ENCODE results near the gene FCHO1.

FCHO1 gene

DNA sequence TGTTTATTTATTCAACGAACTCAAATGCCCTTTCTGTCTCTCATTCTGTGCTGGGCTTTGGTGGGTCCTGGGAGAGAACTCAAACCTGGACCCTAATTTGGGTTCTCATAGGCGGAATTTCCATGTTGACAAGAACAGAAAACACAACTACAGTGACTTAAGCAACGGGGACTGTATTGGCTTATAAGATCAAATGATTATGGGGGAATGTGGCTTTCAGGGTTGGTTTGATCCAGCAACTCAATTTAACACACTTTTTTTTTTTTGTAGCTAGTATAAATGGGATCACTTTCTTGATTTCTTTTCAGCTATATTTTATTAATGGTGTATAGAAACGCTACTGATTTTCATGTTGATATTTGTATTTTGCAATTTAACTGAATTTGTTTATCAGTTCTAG is 9.9 kb downstream of the FCHO1 start:
- no peaks in the 10 kb centered on the region for H3K36me3 ChIP-seq (ENCODE audit: control insufficient read depth in 5 of 5, insufficient read depth in 5 of 5, low read length in 5 of 5)
- H3K27me3 ChIP-seq (ENCODE audit: control insufficient read depth in 5 of 5, insufficient read depth in 4 of 5, low read length in 5 of 5): peaks cover 0 to 6% (median 0%) of the 10 kb centered on the region in 5 donors
- H3K4me3 ChIP-seq (ENCODE audit: low read depth in 1 of 5, low read length in 5 of 5): no peak overlapping the region
- peaks cover 0 to 12% (median 4%) of the 10 kb centered on the region in 5 donors for H3K4me1 ChIP-seq (ENCODE audit: control insufficient read depth in 5 of 5, insufficient read depth in 5 of 5, low read length in 5 of 5)
- H3K9me3 ChIP-seq (ENCODE audit: control insufficient read depth in 5 of 5, low read length in 5 of 5): no peaks in the 10 kb centered on the region
- H3K27ac ChIP-seq (ENCODE audit: low read depth, low read length): no peak overlapping the region
- no peak overlapping the region for H3K9ac ChIP-seq (ENCODE audit: low read length in 5 of 5)

- Histone ChIP-seq H3K27ac (ENCODE audit: low read depth, low read length) (no peak overlapping the region), H3K4me3 (ENCODE audit: low read depth in 1 of 5, low read length in 5 of 5) (no peak overlapping the region), H3K9me3 (ENCODE audit: control insufficient read depth in 5 of 5, low read length in 5 of 5) (no peaks in the 10 kb centered on the region), H3K9ac (ENCODE audit: low read length in 5 of 5) (no peak overlapping the region), H3K36me3 (ENCODE audit: control insufficient read depth in 5 of 5, insufficient read depth in 5 of 5, low read length in 5 of 5) (no peaks in the 10 kb centered on the region), H3K4me1 (ENCODE audit: control insufficient read depth in 5 of 5, insufficient read depth in 5 of 5, low read length in 5 of 5) (peaks cover 0 to 15% (median 12%) of the 10 kb centered on the region in 5 donors), H3K27me3 (ENCODE audit: control insufficient read depth in 5 of 5, insufficient read depth in 4 of 5, low read length in 5 of 5) (peaks cover 0 to 6% (median 0%) of the 10 kb centered on the region in 5 donors)
These were observed 11.4 kb downstream of the FCHO1 start for GRCh38 chr19:17762505-17763229.

DNA sequence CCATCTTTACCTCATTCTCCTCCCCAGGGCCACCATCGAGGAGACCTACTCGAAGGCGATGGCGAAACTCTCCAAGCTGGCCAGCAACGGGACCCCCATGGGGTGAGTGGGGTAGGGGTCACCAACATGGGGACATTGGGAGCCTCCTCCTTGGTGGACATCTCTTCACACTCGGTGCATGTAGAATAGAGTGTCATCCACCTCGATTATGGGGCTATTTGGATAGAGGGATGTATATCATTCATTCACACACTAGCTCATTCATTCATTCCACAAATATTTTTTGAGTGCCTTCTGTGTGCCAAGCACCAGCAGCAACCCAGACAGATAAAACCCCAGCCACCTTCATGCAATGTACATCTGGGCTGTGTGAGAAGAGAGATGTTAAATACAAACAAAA is 13.1 kb downstream of the FCHO1 start:
- peaks cover 0 to 15% (median 12%) of the 10 kb centered on the region in 5 donors for H3K4me1 ChIP-seq (ENCODE audit: control insufficient read depth in 5 of 5, insufficient read depth in 5 of 5, low read length in 5 of 5)
- no peaks in the 10 kb centered on the region for H3K9me3 ChIP-seq (ENCODE audit: control insufficient read depth in 5 of 5, low read length in 5 of 5)
- no peak overlapping the region for H3K27ac ChIP-seq (ENCODE audit: low read depth, low read length)
- H3K4me3 ChIP-seq (ENCODE audit: low read depth in 1 of 5, low read length in 5 of 5): no peak overlapping the region
- no peak overlapping the region for H3K9ac ChIP-seq (ENCODE audit: low read length in 5 of 5)
- H3K27me3 ChIP-seq (ENCODE audit: control insufficient read depth in 5 of 5, insufficient read depth in 4 of 5, low read length in 5 of 5): peaks cover 0 to 6% (median 0%) of the 10 kb centered on the region in 5 donors
- no peaks in the 10 kb centered on the region for H3K36me3 ChIP-seq (ENCODE audit: control insufficient read depth in 5 of 5, insufficient read depth in 5 of 5, low read length in 5 of 5)

- Histone ChIP-seq H3K4me1 (ENCODE audit: control insufficient read depth in 5 of 5, insufficient read depth in 5 of 5, low read length in 5 of 5) (peaks cover 0 to 15% (median 12%) of the 10 kb centered on the region in 5 donors), H3K36me3 (ENCODE audit: control insufficient read depth in 5 of 5, insufficient read depth in 5 of 5, low read length in 5 of 5) (no peaks in the 10 kb centered on the region), H3K27ac (ENCODE audit: low read depth, low read length) (no peak overlapping the region), H3K4me3 (ENCODE audit: low read depth in 1 of 5, low read length in 5 of 5) (no peak overlapping the region), H3K27me3 (ENCODE audit: control insufficient read depth in 5 of 5, insufficient read depth in 4 of 5, low read length in 5 of 5) (peaks cover 0 to 6% (median 0%) of the 10 kb centered on the region in 5 donors), H3K9me3 (ENCODE audit: control insufficient read depth in 5 of 5, low read length in 5 of 5) (no peaks in the 10 kb centered on the region), H3K9ac (ENCODE audit: low read length in 5 of 5) (no peak overlapping the region)
These were observed 13.9 kb downstream of the FCHO1 start for GRCh38 chr19:17765069-17765618.

- peaks cover 0 to 15% (median 12%) of the 10 kb centered on the region in 5 donors for H3K4me1 ChIP-seq (ENCODE audit: control insufficient read depth in 5 of 5, insufficient read depth in 5 of 5, low read length in 5 of 5)
- H3K36me3 ChIP-seq (ENCODE audit: control insufficient read depth in 5 of 5, insufficient read depth in 5 of 5, low read length in 5 of 5): no peaks in the 10 kb centered on the region
- H3K4me3 ChIP-seq (ENCODE audit: low read depth in 1 of 5, low read length in 5 of 5): peak overlapping the region in 3 of 5 donors; percentile 31 to 47 (median 38)
- H3K9ac ChIP-seq (ENCODE audit: low read length in 5 of 5): peak overlapping the region in 1 of 5 donors; percentile 36
- peaks cover 0 to 6% (median 0%) of the 10 kb centered on the region in 5 donors for H3K27me3 ChIP-seq (ENCODE audit: control insufficient read depth in 5 of 5, insufficient read depth in 4 of 5, low read length in 5 of 5)
- H3K9me3 ChIP-seq (ENCODE audit: control insufficient read depth in 5 of 5, low read length in 5 of 5): no peaks in the 10 kb centered on the region
- no peak overlapping the region for H3K27ac ChIP-seq (ENCODE audit: low read depth, low read length)
These were observed 15.4 kb downstream of the FCHO1 start for GRCh38 chr19:17766543-17767131.

- H3K36me3 ChIP-seq (ENCODE audit: control insufficient read depth in 5 of 5, insufficient read depth in 5 of 5, low read length in 5 of 5): peaks cover 0 to 3% (median 0%) of the 10 kb centered on the region in 5 donors
- H3K27ac ChIP-seq (ENCODE audit: low read depth, low read length): no peak overlapping the region
- H3K27me3 ChIP-seq (ENCODE audit: control insufficient read depth in 5 of 5, insufficient read depth in 4 of 5, low read length in 5 of 5): peaks cover 0 to 2% (median 0%) of the 10 kb centered on the region in 5 donors
- H3K4me1 ChIP-seq (ENCODE audit: control insufficient read depth in 5 of 5, insufficient read depth in 5 of 5, low read length in 5 of 5): peaks cover 0 to 15% (median 12%) of the 10 kb centered on the region in 5 donors
- no peak overlapping the region for H3K4me3 ChIP-seq (ENCODE audit: low read depth in 1 of 5, low read length in 5 of 5)
- no peak overlapping the region for H3K9ac ChIP-seq (ENCODE audit: low read length in 5 of 5)
- peaks cover 0 to 3% (median 0%) of the 10 kb centered on the region in 5 donors for H3K9me3 ChIP-seq (ENCODE audit: control insufficient read depth in 5 of 5, low read length in 5 of 5)
These were observed 16.3 kb downstream of the FCHO1 start for GRCh38 chr19:17767559-17767958.

DNA sequence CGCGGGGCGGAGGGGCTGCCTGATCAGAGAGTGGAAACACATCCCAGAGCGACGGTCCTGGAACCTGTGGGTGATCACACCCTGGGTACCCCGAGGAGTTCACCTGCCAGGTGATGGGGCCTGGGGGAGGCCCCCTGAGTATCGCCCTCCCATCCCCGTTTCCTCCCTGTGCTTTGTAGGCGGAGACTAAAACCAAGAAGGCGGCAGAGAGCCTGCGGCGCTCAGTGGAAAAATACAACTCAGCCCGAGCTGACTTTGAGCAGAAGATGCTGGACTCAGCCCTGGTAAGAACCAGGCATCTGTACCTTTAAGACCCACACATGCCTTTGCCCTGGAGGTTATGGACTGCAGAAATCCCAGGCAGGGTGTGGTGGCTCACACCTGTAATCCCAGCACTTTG is 19.3 kb downstream of the FCHO1 start:
- peaks cover 0 to 3% (median 0%) of the 10 kb centered on the region in 5 donors for H3K36me3 ChIP-seq (ENCODE audit: control insufficient read depth in 5 of 5, insufficient read depth in 5 of 5, low read length in 5 of 5)
- H3K4me3 ChIP-seq (ENCODE audit: low read depth in 1 of 5, low read length in 5 of 5): no peak overlapping the region
- no peak overlapping the region for H3K27ac ChIP-seq (ENCODE audit: low read depth, low read length)
- H3K9ac ChIP-seq (ENCODE audit: low read length in 5 of 5): no peak overlapping the region
- H3K27me3 ChIP-seq (ENCODE audit: control insufficient read depth in 5 of 5, insufficient read depth in 4 of 5, low read length in 5 of 5): no peaks in the 10 kb centered on the region
- peaks cover 0 to 3% (median 0%) of the 10 kb centered on the region in 5 donors for H3K9me3 ChIP-seq (ENCODE audit: control insufficient read depth in 5 of 5, low read length in 5 of 5)
- peaks cover 0 to 15% (median 8%) of the 10 kb centered on the region in 5 donors for H3K4me1 ChIP-seq (ENCODE audit: control insufficient read depth in 5 of 5, insufficient read depth in 5 of 5, low read length in 5 of 5)

DNA sequence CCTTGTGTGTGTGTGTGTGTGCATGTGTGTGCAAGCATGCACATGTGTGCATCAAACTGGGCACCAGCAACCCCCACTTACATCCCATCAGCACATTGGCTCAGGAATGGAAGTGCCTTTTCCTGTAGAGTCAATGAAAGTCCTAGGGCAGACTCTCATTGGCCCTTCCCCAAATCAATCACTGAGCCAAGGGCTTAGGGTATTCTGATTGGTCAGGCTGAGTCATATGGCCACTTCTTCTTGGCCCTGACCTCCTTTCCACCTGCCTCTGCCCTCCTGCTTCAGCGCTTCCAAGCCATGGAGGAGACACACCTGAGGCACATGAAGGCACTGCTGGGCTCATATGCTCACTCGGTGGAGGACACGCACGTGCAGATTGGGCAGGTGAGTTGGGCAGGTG is 20.9 kb downstream of the FCHO1 start:
- H3K4me3 ChIP-seq (ENCODE audit: low read depth in 1 of 5, low read length in 5 of 5): no peak overlapping the region
- H3K27me3 ChIP-seq (ENCODE audit: control insufficient read depth in 5 of 5, insufficient read depth in 4 of 5, low read length in 5 of 5): peaks cover 0 to 2% (median 0%) of the 10 kb centered on the region in 5 donors
- H3K36me3 ChIP-seq (ENCODE audit: control insufficient read depth in 5 of 5, insufficient read depth in 5 of 5, low read length in 5 of 5): peaks cover 0 to 3% (median 0%) of the 10 kb centered on the region in 5 donors
- H3K9me3 ChIP-seq (ENCODE audit: control insufficient read depth in 5 of 5, low read length in 5 of 5): peaks cover 0 to 3% (median 0%) of the 10 kb centered on the region in 5 donors
- no peak overlapping the region for H3K9ac ChIP-seq (ENCODE audit: low read length in 5 of 5)
- H3K4me1 ChIP-seq (ENCODE audit: control insufficient read depth in 5 of 5, insufficient read depth in 5 of 5, low read length in 5 of 5): peaks cover 0 to 24% (median 11%) of the 10 kb centered on the region in 5 donors
- no peak overlapping the region for H3K27ac ChIP-seq (ENCODE audit: low read depth, low read length)

DNA sequence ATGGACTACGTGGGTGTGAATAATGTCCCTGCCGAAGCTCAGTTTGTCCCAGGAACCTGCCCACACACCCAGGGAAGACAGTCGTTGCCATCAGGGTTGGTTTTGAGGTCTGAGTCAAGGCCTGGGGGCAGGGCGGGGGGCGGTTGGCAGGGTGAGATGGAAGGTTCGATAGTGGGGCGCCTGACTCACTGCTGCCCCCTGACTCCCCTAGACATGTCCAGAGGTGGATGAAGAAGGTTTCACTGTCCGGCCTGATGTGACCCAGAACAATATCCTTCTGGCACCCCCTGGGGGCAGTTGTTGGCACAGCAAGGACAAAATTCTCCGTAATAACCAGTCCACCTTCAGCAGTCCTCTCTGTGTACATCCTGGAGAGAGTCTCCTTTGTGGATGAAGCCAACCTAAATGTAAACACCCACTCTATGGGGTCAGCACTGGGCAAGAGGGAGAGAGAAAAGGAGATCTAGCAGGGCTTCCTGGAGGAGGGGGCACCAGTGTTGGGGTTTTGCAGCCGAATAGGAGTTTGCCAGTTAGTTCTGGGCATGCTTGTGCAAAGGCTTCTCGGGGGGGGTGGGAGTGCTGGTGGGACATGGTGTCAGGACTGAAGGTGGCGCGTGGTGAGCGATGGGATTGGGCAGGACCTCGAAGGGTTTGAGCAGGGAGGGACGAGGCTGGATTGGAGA is 24.1 kb downstream of the FCHO1 start:
- Histone ChIP-seq H3K9me3 (ENCODE audit: control insufficient read depth in 5 of 5, low read length in 5 of 5) (peaks cover 0 to 3% (median 0%) of the 10 kb centered on the region in 5 donors), H3K4me1 (ENCODE audit: control insufficient read depth in 5 of 5, insufficient read depth in 5 of 5, low read length in 5 of 5) (peaks cover 0 to 40% (median 21%) of the 10 kb centered on the region in 5 donors), H3K27ac (ENCODE audit: low read depth, low read length) (peak overlapping the region; percentile 44), H3K36me3 (ENCODE audit: control insufficient read depth in 5 of 5, insufficient read depth in 5 of 5, low read length in 5 of 5) (peaks cover 0 to 3% (median 0%) of the 10 kb centered on the region in 5 donors), H3K4me3 (ENCODE audit: low read depth in 1 of 5, low read length in 5 of 5) (no peak overlapping the region), H3K27me3 (ENCODE audit: control insufficient read depth in 5 of 5, insufficient read depth in 4 of 5, low read length in 5 of 5) (peaks cover 0 to 7% (median 0%) of the 10 kb centered on the region in 5 donors), H3K9ac (ENCODE audit: low read length in 5 of 5) (no peak overlapping the region)
